HG03025 (cell line): ENCODE measurements around the gene RYR1.
"Not testable (repeated sequence)": the region's sequence is repeated elsewhere in the genome, so short reads cannot be mapped to it uniquely, and the experiment has no call there.

Experiments used
- ATAC-seq: cut with Tn5 transposase; IDR thresholded peaks from one replicate; pipeline ENCODE4 v1.9.1; 2021; ENCODE audit warnings: mild to moderate bottlenecking, moderate library complexity; ENCODE audit not compliant: unreplicated experiment, low FRiP score

Gene RYR1

GRCh38 chr19:38553239-38553638 is 119.7 kb downstream of the RYR1 start:
- ATAC-seq: not testable (repeated sequence)

- no peak for ATAC-seq
Observed at GRCh38 chr19:38554676-38555141, 121.2 kb downstream of the RYR1 start.

DNA sequence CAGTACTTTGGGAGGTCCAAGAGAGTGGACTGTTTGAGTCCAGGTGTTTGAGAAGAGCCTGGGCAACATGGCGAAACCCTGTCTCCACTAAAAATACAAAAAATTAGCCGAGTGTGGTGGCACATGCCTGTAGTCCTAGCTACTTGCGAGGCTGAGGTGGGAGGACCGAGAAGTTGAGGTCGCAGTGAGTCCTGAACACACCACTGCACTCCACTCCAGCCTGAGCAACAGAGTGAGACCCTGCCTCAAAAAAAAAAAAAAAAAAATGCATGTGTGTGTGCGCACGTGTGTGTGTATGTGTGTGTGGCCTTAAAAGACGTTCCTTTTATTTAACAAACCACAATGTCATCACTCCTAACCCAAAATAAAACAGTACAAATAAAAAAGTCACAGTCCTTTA is 121.7 kb downstream of the RYR1 start:
- ATAC-seq: no peak

DNA sequence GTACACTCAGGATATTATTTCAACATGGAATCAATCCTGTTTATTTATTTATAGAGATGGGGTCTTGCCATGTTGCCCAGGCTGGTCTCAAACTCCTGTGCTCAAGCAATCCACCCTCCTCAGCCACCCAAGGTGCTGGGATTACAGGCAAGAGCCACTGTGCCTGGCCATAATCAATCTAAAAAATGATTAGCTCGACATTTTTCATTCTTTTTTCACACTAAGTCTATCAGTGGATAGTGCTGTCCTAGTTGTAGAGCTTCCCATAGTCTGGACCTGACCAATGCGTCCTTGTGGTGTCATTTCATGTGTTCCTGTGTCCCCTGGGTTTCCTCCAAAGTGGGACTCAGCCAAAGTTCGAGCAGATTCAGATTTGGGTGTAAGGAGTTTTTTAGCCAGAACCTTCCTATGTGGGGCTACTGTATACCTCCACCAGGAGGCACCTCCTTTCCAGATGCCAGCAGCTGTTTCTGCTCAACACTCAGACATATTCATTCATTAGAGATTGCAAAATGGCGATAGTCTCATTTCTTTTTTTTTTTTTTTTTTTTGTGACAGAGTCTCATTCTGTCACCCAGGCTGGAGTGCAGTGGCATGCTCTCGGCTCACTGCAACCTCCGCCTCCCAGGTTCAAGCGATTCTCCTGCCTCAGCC is 123.2 kb downstream of the RYR1 start:
- no peak for ATAC-seq

GRCh38 chr19:38557205-38557799 is 123.8 kb downstream of the RYR1 start:
- ATAC-seq: no peak

GRCh38 chr19:38558933-38559332 is 125.4 kb downstream of the RYR1 start:
- ATAC-seq: not testable (repeated sequence)

GRCh38 chr19:38559428-38560401 is 126.2 kb downstream of the RYR1 start:
- ATAC-seq: peak; percentile 47

DNA sequence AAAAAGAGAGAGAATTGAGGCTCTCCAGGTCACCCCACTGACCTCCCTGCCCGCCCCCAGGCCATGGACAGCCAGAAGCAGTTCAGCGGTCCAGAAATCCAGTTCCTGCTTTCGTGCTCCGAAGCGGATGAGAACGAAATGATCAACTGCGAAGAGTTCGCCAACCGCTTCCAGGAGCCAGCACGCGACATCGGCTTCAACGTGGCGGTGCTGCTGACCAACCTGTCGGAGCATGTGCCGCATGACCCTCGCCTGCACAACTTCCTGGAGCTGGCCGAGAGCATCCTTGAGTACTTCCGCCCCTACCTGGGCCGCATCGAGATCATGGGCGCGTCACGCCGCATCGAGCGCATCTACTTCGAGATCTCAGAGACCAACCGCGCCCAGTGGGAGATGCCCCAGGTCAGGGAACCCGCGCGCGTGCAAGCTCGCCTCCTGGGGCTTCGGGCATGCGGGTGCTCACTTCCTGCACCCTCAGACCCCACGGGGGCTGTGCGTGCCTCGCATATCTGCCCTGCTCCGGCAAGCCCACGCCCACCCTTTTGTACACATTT is 127.6 kb downstream of the RYR1 start:
- no peak for ATAC-seq

GRCh38 chr19:38561658-38562057 is 128.2 kb downstream of the RYR1 start:
- no peak for ATAC-seq

DNA sequence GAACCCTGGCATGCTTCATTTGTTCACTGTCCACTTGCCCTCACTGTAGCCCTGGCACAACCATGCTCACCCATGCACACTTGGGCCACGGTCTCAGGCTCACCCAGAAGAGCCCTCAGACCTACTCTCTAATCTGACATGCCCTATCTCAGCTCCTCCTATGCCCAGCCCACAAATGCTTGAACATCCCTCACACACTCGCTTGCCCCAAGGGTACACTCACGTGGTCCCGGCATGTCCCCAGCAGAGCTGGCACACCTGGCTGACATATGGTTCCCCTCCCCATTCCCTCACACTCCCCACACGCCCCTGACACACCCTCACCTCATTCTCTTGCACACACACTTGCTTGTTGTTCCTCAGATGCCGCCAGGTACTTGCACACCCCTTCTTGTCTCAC is 128.6 kb downstream of the RYR1 start:
- no peak for ATAC-seq

- no peak for ATAC-seq
Observed at GRCh38 chr19:38563475-38563874, 130.0 kb downstream of the RYR1 start.

GRCh38 chr19:38564981-38565690 is 131.6 kb downstream of the RYR1 start:
- no peak for ATAC-seq

GRCh38 chr19:38565691-38566105 is 132.2 kb downstream of the RYR1 start:
- ATAC-seq: no peak

GRCh38 chr19:38569368-38569983 is 136.0 kb downstream of the RYR1 start:
- no peak for ATAC-seq

GRCh38 chr19:38571682-38572081 is 138.2 kb downstream of the RYR1 start:
- no peak for ATAC-seq

DNA sequence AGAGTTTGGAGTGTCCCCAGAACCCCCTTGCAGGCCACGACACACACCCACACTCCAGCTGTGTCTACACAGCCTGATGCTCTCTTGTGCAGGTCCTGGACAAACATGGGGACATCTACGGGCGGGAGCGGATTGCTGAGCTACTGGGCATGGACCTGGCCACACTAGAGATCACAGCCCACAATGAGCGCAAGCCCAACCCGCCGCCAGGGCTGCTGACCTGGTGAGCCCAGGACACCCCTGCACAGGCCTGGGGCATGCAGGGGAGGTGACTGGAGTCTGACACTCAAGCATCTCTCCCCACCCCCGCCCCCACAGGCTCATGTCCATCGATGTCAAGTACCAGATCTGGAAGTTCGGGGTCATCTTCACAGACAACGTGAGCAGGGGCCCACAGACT is 144.3 kb downstream of the RYR1 start:
- ATAC-seq: no peak

- not testable (repeated sequence) for ATAC-seq
Observed at GRCh38 chr19:38579304-38579703, 145.8 kb downstream of the RYR1 start.

- ATAC-seq: no peak
Observed at GRCh38 chr19:38580080-38580479, 146.6 kb downstream of the RYR1 start.

- ATAC-seq: no peak
Observed at GRCh38 chr19:38583219-38583984, 149.9 kb downstream of the RYR1 start.
